ENCODE measurements around the gene COL23A1.

Gene COL23A1

DNA sequence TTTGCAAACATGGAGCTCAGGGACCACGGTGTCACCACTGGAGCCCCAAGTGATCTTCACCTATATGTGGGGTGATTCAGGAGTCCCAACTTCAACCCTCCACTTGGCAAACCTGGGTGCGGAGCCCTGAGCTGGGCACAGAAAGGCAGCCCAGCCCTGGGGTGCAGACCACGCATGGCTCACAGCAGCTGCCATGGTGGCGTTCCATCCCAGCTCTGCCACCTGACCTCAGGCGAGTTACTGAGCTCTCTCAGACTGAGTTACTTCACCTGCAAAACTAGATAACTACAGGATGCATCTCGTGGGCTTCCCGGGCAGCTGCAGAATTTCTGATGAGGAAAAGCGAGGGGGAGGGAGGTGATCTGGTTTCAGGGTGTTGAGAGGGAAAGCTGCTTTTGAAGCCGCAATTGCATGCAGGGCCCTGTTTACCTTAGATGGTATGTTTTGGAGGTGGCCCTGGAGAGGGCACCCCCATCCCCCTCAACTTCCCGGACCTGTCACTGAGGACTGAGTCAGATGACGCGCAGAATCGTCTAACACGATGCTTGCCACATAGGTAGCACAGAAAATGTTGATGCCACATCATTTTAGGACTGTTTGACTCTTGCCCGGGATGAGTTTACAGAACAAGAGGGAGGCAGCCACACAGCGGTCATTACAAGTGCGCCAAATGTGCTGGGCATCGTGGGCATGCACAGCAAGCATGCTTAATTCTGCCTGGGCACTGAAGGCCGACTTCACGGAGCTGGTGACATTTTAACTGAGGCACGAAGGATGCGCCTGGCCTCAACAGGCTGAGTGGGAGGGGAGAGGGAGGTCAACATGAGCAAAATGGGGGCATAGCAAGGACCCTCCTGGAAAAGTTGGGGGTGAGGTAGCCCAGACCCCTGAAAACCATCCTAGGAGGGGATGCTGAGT, 154.6 kb downstream of the COL23A1 start:
- Mint-ChIP-seq H3K4me1 (ENCODE audit: low read depth) (no peaks in the 10 kb centered on the region), H3K27me3 (peaks cover 14% of the 10 kb centered on the region), H3K27ac (no peak overlapping the region), H3K36me3 (ENCODE audit: low read depth) (no peaks in the 10 kb centered on the region), H3K9me3 (no peaks in the 10 kb centered on the region), H3K4me3 (no peak overlapping the region)
- DNase-seq, result no peak

DNA sequence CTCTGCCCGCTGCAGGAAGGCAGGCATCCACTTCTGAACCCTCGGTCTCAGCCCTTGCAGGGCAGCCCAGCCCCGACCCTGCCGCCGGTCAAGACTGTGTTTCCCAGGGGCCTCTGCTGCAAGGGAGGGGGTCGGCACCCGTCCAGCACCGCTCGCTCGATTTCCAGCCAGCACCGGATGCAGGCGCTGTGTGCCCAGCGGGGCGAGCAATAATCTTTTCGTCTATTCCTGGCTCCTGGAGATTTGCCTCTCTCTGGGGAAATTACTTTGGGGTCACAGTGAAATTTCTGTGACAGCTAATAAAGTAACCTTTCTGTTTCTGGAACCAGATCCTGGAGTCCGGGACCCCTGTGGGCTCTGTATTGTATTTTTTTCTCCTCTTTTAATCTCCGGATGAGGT, 155.3 kb downstream of the COL23A1 start:
- Mint-ChIP-seq H3K36me3 (ENCODE audit: low read depth) (no peaks in the 10 kb centered on the region), H3K4me1 (ENCODE audit: low read depth) (no peaks in the 10 kb centered on the region), H3K4me3 (no peak overlapping the region), H3K27ac (no peak overlapping the region), H3K27me3 (peaks cover 12% of the 10 kb centered on the region), H3K9me3 (no peaks in the 10 kb centered on the region)
- no peak for DNase-seq

DNA sequence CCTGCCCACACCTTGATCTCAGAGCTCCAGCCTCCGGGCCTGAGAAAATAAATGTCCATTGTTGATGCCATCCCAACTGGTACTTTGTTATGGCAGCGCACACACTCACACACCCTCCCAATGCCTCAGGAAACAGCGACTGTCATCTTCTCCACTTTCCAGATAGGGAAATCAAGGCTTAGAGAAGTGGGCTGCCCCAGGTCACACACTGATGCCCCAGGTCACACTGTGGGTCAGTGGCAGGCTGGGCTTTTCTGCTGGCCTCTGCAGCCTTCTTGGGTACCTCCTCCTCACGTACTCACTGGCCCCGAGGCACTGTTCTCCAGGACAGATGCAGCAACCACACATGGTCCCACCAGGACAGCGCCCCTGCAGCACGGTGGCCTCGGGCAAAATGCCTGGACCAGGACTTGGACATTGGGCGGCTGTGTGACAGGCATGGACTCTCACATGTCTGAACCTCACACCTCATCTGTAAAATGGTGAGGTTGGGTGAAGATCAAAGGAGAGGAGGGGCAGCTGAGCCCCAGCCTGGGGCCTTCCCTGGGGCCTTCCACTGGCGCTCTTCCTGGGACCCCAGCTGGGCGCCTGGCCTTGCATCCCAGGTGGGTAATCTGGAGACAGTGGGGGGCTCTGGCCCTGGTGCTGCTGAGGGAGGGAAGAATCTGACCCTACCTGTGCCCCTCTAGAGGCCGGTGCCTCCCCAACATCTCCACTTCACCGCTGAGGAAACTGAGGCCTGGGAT, 156.0 kb downstream of the COL23A1 start:
- Mint-ChIP-seq H3K4me3 (no peak overlapping the region), H3K27me3 (peaks cover 6% of the 10 kb centered on the region), H3K36me3 (ENCODE audit: low read depth) (no peaks in the 10 kb centered on the region), H3K9me3 (no peaks in the 10 kb centered on the region), H3K4me1 (ENCODE audit: low read depth) (no peaks in the 10 kb centered on the region), H3K27ac (no peak overlapping the region)
- peak; percentile 15 for DNase-seq

DNA sequence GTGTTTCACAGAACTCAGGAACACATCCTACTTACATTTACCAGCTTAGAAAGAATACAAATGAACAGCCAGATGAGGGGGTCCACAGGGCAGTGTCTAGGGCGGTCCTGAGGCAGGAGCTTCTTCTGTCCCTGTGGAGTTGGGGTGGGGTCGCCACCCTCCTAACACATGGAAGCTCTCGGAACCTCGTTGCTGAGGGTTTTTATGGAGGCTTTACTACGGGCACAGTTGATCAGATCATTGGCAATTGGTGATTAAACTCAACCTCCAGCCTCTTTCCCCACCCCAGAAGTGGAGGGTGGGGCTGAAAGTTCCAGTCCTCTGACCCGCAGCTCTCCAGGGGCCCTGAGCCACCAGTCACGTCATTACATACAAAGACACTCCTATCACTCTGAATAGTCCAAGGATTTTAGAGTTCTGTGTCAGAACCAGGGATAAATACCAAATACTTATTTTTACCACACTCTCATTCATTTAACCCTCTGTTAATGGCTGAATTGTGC, 156.9 kb downstream of the COL23A1 start:
- no peaks in the 10 kb centered on the region for H3K9me3 Mint-ChIP-seq
- no peak for DNase-seq
- H3K27ac Mint-ChIP-seq, result no peak overlapping the region
- H3K27me3 Mint-ChIP-seq, result peaks cover 6% of the 10 kb centered on the region
- H3K4me1 Mint-ChIP-seq (ENCODE audit: low read depth), result no peaks in the 10 kb centered on the region
- no peak overlapping the region for H3K4me3 Mint-ChIP-seq
- H3K36me3 Mint-ChIP-seq (ENCODE audit: low read depth), result no peaks in the 10 kb centered on the region

DNA sequence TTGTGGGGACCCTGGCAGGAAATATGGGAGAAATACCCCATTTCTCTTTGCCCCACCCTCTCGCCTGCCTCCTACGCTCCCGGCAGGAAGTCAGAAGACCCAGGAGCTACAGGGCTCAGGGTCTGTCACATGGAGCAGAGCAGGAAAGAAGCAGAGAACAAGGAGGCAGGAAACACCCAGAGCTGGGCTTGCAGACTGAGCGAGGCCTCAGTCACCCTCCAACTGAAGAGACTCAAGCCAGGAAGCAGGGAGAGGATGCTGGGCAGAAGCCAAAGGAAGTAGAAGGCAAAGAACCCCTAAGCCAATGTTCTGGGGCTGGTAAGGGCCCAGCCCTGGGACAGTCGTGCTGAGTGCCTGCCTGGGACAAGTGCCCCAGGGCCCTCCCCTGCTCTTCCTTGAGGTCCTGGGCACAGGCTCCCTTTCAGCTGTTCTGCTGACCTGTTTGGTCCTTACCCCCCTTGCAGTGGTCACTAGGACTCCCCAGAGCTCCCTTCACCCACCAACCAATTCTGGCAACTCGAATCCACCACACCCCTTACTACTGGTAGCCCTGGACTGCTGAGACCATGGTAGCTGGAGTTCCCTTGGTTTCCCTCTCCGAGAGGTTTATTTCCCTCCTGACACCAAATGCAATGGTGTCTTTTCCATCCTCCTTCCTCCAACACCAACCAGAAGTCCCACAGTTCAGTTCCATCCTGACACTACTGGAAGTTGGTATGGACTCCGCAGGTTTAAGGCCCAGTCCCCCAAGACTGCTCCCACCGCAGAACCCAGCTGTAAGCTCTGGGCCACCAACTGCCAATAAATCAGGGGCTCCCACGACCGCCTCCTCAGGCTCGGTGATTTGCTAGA, 157.5 kb downstream of the COL23A1 start:
- Mint-ChIP-seq H3K27ac (no peak overlapping the region), H3K4me3 (no peak overlapping the region), H3K27me3 (peaks cover 6% of the 10 kb centered on the region), H3K9me3 (no peaks in the 10 kb centered on the region), H3K36me3 (ENCODE audit: low read depth) (no peaks in the 10 kb centered on the region), H3K4me1 (ENCODE audit: low read depth) (no peaks in the 10 kb centered on the region)
- peak; percentile 15 for DNase-seq

DNA sequence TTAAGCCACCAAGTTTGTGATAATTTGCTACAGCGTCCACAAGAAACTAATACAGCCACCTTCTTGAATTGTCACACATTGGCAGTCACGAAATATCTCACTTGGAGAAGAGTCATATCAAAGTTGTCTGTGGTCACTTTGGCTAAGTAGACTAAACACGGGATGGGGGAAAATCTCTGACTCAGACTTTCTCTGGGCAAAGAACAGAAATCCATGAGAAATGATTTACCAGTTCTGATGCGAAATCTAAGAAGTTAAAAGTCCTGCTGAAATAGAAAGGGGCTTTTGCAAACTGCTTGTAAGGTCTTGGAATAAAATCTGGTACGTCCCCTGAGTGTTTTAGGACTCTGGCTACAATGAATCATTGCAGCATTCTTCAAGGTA, 158.4 kb downstream of the COL23A1 start:
- Mint-ChIP-seq H3K27ac (no peak overlapping the region), H3K36me3 (ENCODE audit: low read depth) (no peaks in the 10 kb centered on the region), H3K9me3 (no peaks in the 10 kb centered on the region), H3K27me3 (peaks cover 6% of the 10 kb centered on the region), H3K4me1 (ENCODE audit: low read depth) (no peaks in the 10 kb centered on the region), H3K4me3 (no peak overlapping the region)
- DNase-seq, result no peak

DNA sequence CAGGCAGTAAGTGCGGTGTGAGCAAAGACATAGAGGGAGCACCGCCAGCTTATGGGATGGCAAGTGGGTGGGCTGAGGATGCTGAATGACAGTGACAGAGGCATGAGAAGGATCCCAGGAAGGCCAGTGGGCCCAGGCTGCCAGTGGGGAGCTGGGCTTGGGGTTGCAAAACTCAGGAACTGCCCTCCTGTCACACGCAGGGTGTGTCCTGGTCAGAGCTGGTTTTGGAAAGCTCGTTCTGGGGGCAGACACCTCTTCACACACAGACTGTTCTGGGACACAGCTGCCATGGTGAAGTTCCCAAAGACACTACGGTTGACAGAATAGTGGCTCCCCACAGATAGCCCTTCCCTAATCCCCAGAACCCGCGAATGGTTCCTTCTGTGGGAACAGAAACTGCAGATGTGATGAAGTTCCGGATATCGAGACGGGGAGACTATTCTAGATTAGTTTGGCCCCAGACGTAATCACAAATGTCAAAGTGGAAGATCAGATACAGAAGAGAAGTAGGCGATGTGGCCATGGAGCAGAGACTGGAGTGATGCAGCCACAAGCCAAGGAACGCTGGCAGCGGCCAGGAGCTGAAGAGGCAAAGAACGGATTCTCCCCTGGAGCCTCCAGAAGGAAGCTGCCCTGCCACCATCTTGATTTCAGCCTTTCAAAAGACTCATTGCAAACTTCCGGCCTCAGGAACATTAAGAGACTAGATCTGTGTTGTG, 159.0 kb downstream of the COL23A1 start:
- Mint-ChIP-seq H3K4me1 (ENCODE audit: low read depth) (no peaks in the 10 kb centered on the region), H3K4me3 (no peak overlapping the region), H3K9me3 (no peaks in the 10 kb centered on the region), H3K27me3 (peaks cover 6% of the 10 kb centered on the region), H3K27ac (no peak overlapping the region), H3K36me3 (ENCODE audit: low read depth) (no peaks in the 10 kb centered on the region)
- DNase-seq, result no peak

DNA sequence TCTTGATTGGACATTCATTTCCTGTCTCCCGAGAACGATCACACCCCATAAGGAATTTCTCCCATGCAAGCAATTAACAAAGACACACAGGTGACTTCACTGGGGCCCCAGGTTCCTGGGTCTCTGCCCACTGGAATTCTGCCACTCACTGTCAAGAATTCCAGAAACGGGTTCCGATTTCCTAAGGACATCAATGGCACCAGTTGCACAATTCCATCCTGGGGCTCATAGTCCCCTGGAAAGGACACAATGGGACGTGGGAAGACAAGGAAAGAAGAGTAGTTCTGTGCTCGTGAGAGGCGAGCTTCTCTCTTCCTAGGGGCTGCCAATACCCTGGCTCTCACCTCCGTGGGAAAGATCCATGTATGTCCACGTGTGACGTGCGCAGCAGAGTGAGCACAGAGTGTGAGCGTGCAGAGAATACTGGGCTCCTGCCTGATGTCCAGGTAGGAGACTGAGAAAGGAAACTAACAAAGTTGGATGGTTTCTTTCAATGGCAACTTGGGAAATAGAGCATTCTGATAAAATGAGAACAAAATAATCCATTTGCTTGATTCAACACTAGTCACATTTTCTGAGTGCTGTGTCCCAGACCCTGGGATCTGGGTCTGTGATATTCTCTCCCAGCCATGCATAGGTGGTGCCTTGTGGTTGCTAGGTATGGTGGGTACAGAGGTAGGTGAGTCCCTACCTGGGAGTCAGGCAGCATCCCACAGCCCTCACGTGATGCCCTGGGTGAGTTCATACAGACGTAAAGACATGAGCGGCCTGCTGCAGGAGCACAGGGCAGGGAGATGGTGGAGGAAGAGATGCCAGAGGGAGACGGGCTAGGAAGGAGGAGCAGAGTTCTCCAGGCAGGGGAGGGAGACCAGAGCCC, 159.8 kb downstream of the COL23A1 start:
- DNase-seq, result no peak
- H3K36me3 Mint-ChIP-seq (ENCODE audit: low read depth), result no peaks in the 10 kb centered on the region
- no peaks in the 10 kb centered on the region for H3K4me1 Mint-ChIP-seq (ENCODE audit: low read depth)
- H3K9me3 Mint-ChIP-seq, result no peaks in the 10 kb centered on the region
- no peak overlapping the region for H3K4me3 Mint-ChIP-seq
- H3K27me3 Mint-ChIP-seq, result peaks cover 2% of the 10 kb centered on the region
- no peak overlapping the region for H3K27ac Mint-ChIP-seq

DNA sequence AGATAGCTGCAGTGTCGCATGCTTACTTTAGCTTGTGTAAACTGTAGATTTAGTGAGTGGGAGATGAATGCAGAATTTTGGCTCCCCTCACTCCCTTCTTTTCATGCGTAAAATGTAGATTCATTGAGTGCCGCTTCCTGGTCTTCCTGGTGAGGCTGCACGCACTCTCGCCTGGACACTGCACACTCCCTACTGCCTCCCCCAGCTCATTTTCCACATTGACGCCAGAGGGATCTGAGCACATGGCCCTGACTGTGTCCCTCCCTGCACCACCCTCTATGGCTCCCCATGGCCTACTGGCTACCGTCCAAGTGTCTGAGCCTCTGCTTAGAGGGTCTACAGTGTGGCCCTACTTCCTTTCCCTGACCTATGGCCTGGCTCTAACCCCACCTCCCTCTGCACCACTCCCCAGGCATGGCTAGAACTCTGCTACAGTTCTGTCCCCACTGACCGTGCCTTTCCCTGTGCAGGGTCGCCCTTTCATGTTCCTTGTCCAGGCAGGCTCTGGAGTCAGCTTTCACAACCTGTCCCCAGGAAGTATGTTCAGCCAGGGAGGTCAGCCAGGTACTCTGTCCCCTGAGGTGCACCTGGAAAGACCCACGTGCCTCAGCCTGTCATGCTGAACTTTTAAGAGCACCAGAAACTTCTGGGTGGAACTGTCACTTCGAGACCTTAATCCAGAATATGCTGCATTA, 160.6 kb downstream of the COL23A1 start:
- peaks cover 2% of the 10 kb centered on the region for H3K27me3 Mint-ChIP-seq
- H3K9me3 Mint-ChIP-seq, result no peaks in the 10 kb centered on the region
- no peaks in the 10 kb centered on the region for H3K4me1 Mint-ChIP-seq (ENCODE audit: low read depth)
- no peaks in the 10 kb centered on the region for H3K36me3 Mint-ChIP-seq (ENCODE audit: low read depth)
- H3K4me3 Mint-ChIP-seq, result no peak overlapping the region
- H3K27ac Mint-ChIP-seq, result no peak overlapping the region
- DNase-seq, result no peak

DNA sequence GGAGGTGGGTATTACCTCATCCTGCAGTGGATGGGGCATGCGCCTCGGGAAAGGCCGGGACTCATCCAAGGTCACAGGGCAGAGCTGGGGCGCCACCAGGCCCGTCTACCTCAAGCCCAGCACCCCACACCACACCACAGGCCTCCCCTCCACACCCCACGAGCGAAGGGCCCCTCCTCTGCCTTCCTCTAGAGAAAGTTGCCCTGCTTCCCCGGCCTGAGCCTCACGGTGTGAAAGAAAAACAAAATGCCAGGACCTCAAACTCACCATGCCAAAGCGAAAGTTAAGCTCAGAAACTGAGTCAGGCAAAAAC, 161.1 kb downstream of the COL23A1 start:
- no peak for DNase-seq
- H3K4me3 Mint-ChIP-seq, result no peak overlapping the region
- no peaks in the 10 kb centered on the region for H3K36me3 Mint-ChIP-seq (ENCODE audit: low read depth)
- H3K27me3 Mint-ChIP-seq, result peaks cover under 1% of the 10 kb centered on the region
- no peaks in the 10 kb centered on the region for H3K4me1 Mint-ChIP-seq (ENCODE audit: low read depth)
- H3K9me3 Mint-ChIP-seq, result no peaks in the 10 kb centered on the region
- H3K27ac Mint-ChIP-seq, result no peak overlapping the region

DNA sequence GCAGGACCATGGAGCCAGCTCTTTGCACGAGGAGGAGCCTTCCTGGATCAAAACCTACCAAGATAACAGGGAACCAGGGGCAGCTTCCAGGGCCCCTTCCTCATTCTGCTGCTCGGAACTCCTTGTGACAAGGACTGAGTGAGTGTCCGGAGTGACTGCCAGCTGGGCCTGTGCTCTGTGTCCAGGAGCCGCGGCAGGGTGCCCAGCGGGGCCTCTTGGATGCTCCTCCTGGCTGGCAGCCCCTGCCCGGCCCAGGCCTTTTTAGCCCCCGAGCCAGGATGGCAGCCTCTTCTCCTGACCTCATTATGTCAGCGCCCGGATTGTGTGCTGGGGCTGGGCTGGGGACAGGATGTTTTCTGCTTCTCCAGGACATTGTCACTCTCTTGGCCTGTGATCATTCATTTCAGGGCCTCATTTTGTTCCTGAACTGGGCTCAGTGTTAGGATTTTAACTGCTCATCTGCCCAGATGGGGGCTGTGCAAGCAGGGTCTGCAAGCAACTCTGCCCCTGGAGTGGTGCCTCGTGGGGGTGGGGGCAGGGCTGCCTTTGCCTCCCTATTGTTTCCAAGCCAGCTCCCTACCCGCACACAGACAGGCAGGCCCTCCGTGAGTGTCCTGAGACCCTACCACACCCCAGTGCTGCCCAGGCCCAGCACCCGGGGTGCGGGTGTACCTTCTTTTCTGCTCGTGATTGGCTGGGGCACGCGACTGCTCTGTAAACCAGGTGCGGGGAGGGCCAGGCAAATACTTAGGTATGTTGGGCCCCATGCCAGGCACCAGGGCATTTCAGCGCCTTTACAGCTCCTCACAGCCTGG, 161.6 kb downstream of the COL23A1 start:
- H3K4me3 Mint-ChIP-seq, result no peak overlapping the region
- H3K36me3 Mint-ChIP-seq (ENCODE audit: low read depth), result no peaks in the 10 kb centered on the region
- no peaks in the 10 kb centered on the region for H3K4me1 Mint-ChIP-seq (ENCODE audit: low read depth)
- no peak overlapping the region for H3K27ac Mint-ChIP-seq
- no peak for DNase-seq
- H3K9me3 Mint-ChIP-seq, result no peaks in the 10 kb centered on the region
- no peaks in the 10 kb centered on the region for H3K27me3 Mint-ChIP-seq

DNA sequence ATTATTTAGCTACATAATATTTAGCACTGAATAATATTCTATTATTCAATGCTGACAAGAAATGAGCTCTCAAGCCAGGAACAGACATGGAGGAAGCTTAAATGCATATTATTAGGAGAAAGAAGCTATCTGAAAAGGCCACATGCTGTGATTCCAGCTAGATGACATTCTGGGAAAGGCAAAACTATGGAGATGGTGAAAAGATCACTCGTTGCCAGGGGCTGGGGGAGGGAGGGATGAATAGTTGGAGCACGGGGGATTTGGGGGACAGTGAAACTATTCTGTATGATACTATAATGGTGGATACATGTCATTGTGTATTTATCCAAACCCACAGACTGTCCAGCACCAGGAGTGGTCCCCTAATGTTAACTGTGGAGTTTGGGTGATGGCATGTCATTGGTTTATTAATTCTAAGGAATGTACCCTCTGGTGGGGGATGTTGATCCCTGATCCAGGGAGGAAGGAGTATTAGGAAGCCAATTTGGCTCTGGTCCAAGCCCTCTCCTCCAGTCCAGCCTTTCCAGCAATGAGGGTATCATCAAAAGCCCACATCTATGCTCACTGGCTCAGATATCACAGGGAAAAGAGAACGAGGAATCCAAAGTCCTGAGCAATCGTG, 162.5 kb downstream of the COL23A1 start:
- Mint-ChIP-seq H3K4me1 (ENCODE audit: low read depth) (no peaks in the 10 kb centered on the region), H3K9me3 (no peaks in the 10 kb centered on the region), H3K27me3 (no peaks in the 10 kb centered on the region), H3K36me3 (ENCODE audit: low read depth) (no peaks in the 10 kb centered on the region), H3K4me3 (no peak overlapping the region), H3K27ac (no peak overlapping the region)
- DNase-seq, result no peak
